Measurements from ENCODE around the gene TSPAN18. TPM values are rescaled to one million over a fixed set of nuclear protein-coding genes. Genes with fewer than 3 reads are reported as not detected.

TSPAN18 gene
- total RNA-seq, 4 donors from 2014 or later: 31.1 to 74.6 (median 34.7) TPM

DNA sequence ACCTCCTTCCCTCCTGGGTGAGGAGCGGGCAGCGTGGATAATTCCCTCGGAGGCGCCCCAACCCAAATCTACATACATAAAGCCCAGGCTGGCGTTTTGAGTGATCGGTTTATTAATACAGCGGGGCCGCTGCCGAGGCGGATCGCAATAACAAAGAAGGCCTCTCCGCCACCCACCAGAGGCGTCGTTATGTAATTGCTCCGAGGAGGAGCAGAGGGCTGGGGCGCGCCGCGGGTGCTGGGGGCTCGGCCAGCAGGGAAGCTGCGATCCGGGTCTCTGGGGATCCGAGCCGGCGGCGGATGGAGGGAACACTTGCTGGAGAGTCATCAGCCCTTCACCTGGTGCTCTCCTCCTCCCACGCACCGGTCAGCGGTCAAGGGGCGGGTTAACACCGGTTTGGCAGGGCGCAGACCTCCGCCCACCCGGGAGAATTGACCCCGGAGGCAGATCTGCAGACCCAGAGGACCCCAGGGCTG, 230.3 kb downstream of the TSPAN18 start:
- 4% methylated on average over 15 of the region's 35 CpGs; no CpG with 5 or more reads in 1 of the 2 donors for WGBS, 2 donors (ENCODE audit: low coverage in 1 of 2)
- Histone ChIP-seq H3K36me3 (no peaks in the 10 kb centered on the region), H3K4me3 (peak overlapping the region in 1 of 2 donors; percentile 9), H3K9me3 (no peaks in the 10 kb centered on the region), H3K27ac (no peak overlapping the region), H3K27me3 (peaks cover 4% of the 10 kb centered on the region), H3K4me1 (peaks cover 0 to 35% (median 6%) of the 10 kb centered on the region in 3 donors)
- ATAC-seq: peak; percentile 27
- TF ChIP-seq EP300 (IDR thresholded peaks at IDR 0.05): no peak
- TF ChIP-seq, protein P1, sequence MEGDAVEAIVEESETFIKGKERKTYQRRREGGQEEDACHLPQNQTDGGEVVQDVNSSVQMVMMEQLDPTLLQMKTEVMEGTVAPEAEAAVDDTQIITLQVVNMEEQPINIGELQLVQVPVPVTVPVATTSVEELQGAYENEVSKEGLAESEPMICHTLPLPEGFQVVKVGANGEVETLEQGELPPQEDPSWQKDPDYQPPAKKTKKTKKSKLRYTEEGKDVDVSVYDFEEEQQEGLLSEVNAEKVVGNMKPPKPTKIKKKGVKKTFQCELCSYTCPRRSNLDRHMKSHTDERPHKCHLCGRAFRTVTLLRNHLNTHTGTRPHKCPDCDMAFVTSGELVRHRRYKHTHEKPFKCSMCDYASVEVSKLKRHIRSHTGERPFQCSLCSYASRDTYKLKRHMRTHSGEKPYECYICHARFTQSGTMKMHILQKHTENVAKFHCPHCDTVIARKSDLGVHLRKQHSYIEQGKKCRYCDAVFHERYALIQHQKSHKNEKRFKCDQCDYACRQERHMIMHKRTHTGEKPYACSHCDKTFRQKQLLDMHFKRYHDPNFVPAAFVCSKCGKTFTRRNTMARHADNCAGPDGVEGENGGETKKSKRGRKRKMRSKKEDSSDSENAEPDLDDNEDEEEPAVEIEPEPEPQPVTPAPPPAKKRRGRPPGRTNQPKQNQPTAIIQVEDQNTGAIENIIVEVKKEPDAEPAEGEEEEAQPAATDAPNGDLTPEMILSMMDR (IDR thresholded peaks at IDR 0.05): peak in 1 of 4 experiments; percentile 13

DNA sequence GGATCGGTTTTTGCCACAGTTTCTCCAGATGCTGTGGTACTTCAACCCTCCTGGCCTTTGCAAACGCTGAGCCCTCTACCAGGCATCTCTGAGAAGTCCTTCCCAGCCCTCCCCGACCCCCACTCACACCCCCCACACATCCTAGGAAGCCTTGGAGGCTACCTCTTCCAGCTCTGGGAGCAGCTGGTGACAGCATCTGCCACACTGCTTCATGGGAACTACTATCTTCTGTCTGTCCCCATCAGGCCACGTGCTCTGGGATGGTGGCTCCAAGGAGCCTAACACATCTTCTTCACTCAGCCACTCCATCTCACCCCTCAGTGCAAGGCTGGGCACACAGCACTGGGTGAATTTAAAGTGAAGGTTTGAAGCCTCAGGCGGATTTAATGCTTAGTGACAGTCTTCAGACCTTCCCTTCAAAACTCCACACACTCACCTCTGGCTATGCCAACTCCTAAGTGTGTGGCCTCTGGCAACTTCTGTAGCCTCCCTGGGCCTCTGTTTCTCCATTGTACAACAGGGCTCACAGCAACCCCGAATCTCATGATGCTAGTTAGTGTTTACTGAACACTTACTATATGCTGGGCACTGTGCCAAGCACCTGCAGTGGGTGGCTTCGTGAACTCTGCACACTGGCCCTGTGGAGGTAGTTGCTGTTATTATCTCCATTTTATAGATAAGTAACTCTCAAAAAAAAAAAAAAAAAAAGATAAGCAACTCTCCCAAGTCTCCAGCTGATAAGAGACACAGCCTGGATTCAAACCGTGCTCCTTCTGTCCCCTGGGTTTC, 231.2 kb downstream of the TSPAN18 start:
- ATAC-seq: no peak
- WGBS, 2 donors (ENCODE audit: low coverage in 1 of 2): 83% methylated on average over 5 of the region's 8 CpGs; no CpG with 5 or more reads in 1 of the 2 donors
- peaks cover 4% of the 10 kb centered on the region for H3K27me3 ChIP-seq
- H3K4me3 ChIP-seq: no peak overlapping the region
- TF ChIP-seq EP300 (IDR thresholded peaks at IDR 0.05) (no peak), POLR2AphosphoS5 (IDR thresholded peaks at IDR 0.05) (no peak), POLR2A (IDR thresholded peaks at IDR 0.05) (no peak)
- TF ChIP-seq, protein P1 (IDR thresholded peaks at IDR 0.05): no peak
- H3K27ac ChIP-seq: no peak overlapping the region
- H3K4me1 ChIP-seq: peaks cover 0 to 35% (median 6%) of the 10 kb centered on the region in 3 donors
- no peaks in the 10 kb centered on the region for H3K36me3 ChIP-seq
- no peaks in the 10 kb centered on the region for H3K9me3 ChIP-seq

DNA sequence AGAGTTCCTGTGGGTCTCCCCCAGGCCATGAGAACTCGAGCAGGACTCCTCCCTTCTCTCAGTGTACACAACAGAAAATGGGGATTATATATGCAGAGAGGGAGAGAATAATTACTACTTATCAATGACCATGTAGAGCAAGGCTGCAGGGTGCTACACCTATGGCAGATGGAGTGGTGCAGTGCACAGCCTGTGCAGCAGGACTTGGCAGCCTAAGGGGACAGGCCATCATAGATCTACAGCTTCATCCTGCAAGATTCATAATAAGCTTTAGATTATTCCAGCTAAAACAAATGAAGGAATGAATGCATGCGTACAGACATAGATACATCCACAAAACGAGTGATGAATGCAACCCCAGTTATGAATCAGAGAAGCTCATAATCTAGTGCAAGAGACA, 232.3 kb downstream of the TSPAN18 start:
- Histone ChIP-seq H3K4me3 (no peak overlapping the region), H3K4me1 (peaks cover 0 to 34% (median 6%) of the 10 kb centered on the region in 3 donors), H3K27ac (no peak overlapping the region), H3K27me3 (peaks cover 4% of the 10 kb centered on the region), H3K36me3 (no peaks in the 10 kb centered on the region), H3K9me3 (no peaks in the 10 kb centered on the region)
- no peak for ATAC-seq
- 58 to 97% methylated on average over 2 to 3 of the region's 3 CpGs for WGBS, 2 donors (ENCODE audit: low coverage in 1 of 2)
- no peak for TF ChIP-seq POLR2AphosphoS5 (IDR thresholded peaks at IDR 0.05)
- TF ChIP-seq EP300 (IDR thresholded peaks at IDR 0.05): no peak
- no peak for TF ChIP-seq POLR2A (IDR thresholded peaks at IDR 0.05)

DNA sequence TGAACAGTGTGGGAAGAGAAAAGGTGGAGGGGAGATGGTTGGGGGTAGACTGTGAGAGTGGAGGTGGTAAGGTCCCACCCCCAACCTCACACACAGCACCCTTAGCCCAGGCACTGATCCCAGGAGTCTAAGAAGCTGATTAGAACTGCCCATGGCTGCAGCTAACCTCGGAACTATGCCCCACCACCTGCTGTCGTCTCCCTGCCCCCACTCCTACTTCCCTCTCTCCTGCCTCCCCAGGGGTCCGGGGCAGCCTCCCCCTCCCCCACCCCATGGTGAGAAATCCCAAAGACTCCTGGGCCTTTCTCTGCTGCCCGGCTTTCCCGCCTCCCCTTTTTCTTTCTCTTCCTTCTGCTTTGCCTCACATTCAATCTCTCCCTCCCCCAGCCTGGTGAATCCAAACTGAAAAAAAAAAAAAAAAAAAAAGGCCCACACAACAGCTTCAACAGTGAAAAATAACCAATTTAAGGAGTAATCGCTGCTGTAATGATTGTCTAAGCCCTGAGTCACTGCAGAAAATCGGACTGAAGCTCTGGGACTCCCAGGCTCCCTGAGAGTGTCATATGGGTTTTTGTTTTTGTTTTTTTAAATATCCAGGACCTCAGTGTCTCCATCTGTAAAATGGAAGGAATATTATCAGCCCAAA, 233.6 kb downstream of the TSPAN18 start:
- H3K4me1 ChIP-seq: peaks cover 0 to 22% (median 6%) of the 10 kb centered on the region in 3 donors
- WGBS, 2 donors (ENCODE audit: low coverage in 1 of 2): 36 to 61% methylated on average over 3 to 4 of the region's 7 CpGs
- no peak overlapping the region for H3K27ac ChIP-seq
- peaks cover 4% of the 10 kb centered on the region for H3K27me3 ChIP-seq
- no peak for ATAC-seq
- H3K36me3 ChIP-seq: no peaks in the 10 kb centered on the region
- TF ChIP-seq POLR2AphosphoS5 (IDR thresholded peaks at IDR 0.05) (no peak), POLR2A (IDR thresholded peaks at IDR 0.05) (no peak), EP300 (IDR thresholded peaks at IDR 0.05) (no peak)
- TF ChIP-seq, protein P1 (IDR thresholded peaks at IDR 0.05): no peak
- no peaks in the 10 kb centered on the region for H3K9me3 ChIP-seq
- no peak overlapping the region for H3K4me3 ChIP-seq

DNA sequence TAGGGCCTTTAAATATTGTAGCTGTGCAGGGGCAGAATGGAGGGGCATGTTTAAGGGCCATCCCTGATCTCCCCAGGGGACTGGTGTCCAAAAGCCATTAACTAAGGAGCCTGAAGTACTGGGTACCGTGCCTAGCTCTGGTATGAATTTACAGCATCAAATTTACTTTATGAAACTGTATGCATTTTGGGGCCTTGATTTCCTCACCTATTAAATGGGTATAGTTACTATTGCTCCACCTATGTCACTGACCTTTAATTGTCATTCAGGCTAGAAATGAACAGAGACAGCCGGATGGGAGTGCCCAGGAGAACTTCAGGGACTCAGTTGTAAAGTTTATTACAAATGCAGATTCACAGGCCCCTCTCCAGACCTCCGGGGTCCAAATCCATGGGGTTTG, 235.7 kb downstream of the TSPAN18 start:
- H3K9me3 ChIP-seq: no peaks in the 10 kb centered on the region
- no peak for ATAC-seq
- no peaks in the 10 kb centered on the region for H3K36me3 ChIP-seq
- no peaks in the 10 kb centered on the region for H3K27me3 ChIP-seq
- whole genome bisulfite sequencing, 2 donors (ENCODE audit: low coverage in 1 of 2): 67 to 94% methylated on average over 2 to 3 of the region's 3 CpGs
- no peak overlapping the region for H3K27ac ChIP-seq
- no peak for TF ChIP-seq POLR2A (IDR thresholded peaks at IDR 0.05)
- no peak for TF ChIP-seq POLR2AphosphoS5 (IDR thresholded peaks at IDR 0.05)
- TF ChIP-seq, protein P1 (IDR thresholded peaks at IDR 0.05): no peak
- no peak for TF ChIP-seq EP300 (IDR thresholded peaks at IDR 0.05)
- H3K4me3 ChIP-seq: no peak overlapping the region
- H3K4me1 ChIP-seq: peaks cover 0 to under 1% (median 0%) of the 10 kb centered on the region in 3 donors

Data from gastroesophageal sphincter (tissue), 4 donors.